HL-60 (cell line): ENCODE data around the gene MMP28.

Source experiments
- DNase-seq, 2 experiments: peaks; one replicate each; pipeline ENCODE4 v3.0.0-alpha.2; 2010 to 2020; ENCODE audit warnings: low read depth in 1 of 2, low spot score in 1 of 2
- H3K27ac ChIP-seq: fragments of 250-450 bp; sonication (Bioruptor Pico); replicated peaks from 2 replicates; pipeline ENCODE4 v1.5.1; 2020; ENCODE audit warnings: mild to moderate bottlenecking, moderate library complexity
- H3K27me3 ChIP-seq: fragments of 250-450 bp; sonication (Bioruptor Pico); 2 replicates; pipeline ENCODE4 v1.5.1; 2021; ENCODE audit warnings: mild to moderate bottlenecking, moderate library complexity; ENCODE audit not compliant: insufficient read depth, poor library complexity, severe bottlenecking
- H3K4me3 ChIP-seq: replicated peaks from 2 replicates; pipeline ENCODE4 v1.5.1; 2011; ENCODE audit warnings: mild to moderate bottlenecking, control low read depth, low read length; ENCODE audit not compliant: insufficient read depth
- GABPA ChIP-seq: IDR thresholded peaks from 2 replicates; pipeline ENCODE4 v1.6.1; 2012; ENCODE audit warnings: low read depth
- POLR2AphosphoS5 ChIP-seq: IDR thresholded peaks from 2 replicates; pipeline ENCODE4 v1.6.1; 2012; ENCODE audit warnings: low read depth
- REST ChIP-seq: IDR thresholded peaks from 2 replicates; pipeline ENCODE4 v1.6.1; 2012; ENCODE audit warnings: low read depth; ENCODE audit not compliant: insufficient replicate concordance
- SPI1 ChIP-seq: IDR thresholded peaks from 2 replicates; pipeline ENCODE4 v1.6.1; 2012; ENCODE audit warnings: low read depth, mild to moderate bottlenecking, borderline replicate concordance
- TF ChIP-seq, protein P1 (sequence below): IDR thresholded peaks from one replicate; pipeline ENCODE4 v1.5.1; 2011; ENCODE audit warnings: low read length, control low read depth, inconsistent platforms; ENCODE audit not compliant: insufficient read depth

MMP28 gene

GRCh38 chr17:35723735-35724134, 71.7 kb downstream of the MMP28 start:
- Histone ChIP-seq H3K4me3 (no peak overlapping the region), H3K27ac (no peak overlapping the region), H3K27me3 (no peaks in the 10 kb centered on the region)
- TF ChIP-seq, protein P1, sequence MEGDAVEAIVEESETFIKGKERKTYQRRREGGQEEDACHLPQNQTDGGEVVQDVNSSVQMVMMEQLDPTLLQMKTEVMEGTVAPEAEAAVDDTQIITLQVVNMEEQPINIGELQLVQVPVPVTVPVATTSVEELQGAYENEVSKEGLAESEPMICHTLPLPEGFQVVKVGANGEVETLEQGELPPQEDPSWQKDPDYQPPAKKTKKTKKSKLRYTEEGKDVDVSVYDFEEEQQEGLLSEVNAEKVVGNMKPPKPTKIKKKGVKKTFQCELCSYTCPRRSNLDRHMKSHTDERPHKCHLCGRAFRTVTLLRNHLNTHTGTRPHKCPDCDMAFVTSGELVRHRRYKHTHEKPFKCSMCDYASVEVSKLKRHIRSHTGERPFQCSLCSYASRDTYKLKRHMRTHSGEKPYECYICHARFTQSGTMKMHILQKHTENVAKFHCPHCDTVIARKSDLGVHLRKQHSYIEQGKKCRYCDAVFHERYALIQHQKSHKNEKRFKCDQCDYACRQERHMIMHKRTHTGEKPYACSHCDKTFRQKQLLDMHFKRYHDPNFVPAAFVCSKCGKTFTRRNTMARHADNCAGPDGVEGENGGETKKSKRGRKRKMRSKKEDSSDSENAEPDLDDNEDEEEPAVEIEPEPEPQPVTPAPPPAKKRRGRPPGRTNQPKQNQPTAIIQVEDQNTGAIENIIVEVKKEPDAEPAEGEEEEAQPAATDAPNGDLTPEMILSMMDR = no peak
- no peak for TF ChIP-seq POLR2AphosphoS5
- no peak for TF ChIP-seq GABPA
- no peak for TF ChIP-seq SPI1
- no peak for TF ChIP-seq REST
- no peak for DNase-seq

GRCh38 chr17:35717475-35717874, 78.0 kb downstream of the MMP28 start:
- TF ChIP-seq, protein P1 = no peak
- TF ChIP-seq SPI1 (no peak), REST (no peak)
- DNase-seq = no peak
- no peak overlapping the region for H3K27ac ChIP-seq
- no peaks in the 10 kb centered on the region for H3K27me3 ChIP-seq
- H3K4me3 ChIP-seq = no peak overlapping the region

DNA sequence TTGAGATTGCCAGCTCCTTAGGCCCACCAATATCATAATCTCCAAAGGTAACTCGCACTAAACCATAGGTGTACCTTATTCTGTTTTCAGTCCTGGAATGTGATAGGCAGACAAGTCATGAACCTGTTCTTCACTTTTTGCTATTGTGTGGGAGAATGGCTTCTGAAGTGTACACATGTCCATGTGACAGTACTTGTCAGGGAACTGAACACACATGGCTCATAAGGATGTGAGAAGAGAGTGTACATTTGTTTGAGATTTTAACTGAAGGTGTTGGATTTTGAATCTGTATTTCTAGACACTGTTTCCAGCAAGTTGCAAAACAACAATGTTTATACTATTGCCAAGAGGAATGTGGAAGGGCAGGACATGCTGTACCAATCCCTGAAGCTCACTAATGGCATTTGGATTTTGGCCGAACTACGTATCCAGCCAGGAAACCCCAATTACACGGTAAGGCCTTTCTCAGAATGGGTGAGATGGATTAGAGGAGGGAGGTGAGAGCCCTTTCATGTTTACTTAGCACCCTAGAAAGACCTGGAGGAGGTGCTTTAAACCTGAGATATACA, 78.5 kb downstream of the MMP28 start:
- TF ChIP-seq POLR2AphosphoS5 (no peak), REST (no peak), SPI1 (no peak), GABPA (no peak)
- TF ChIP-seq, protein P1 = no peak
- no peak overlapping the region for H3K27ac ChIP-seq
- DNase-seq = no peak
- H3K4me3 ChIP-seq = no peak overlapping the region
- no peaks in the 10 kb centered on the region for H3K27me3 ChIP-seq
